Suprapubic skin (tissue), 4 donors: Measurements from ENCODE around the gene NRP2. TPM values are rescaled to one million over a fixed set of nuclear protein-coding genes. Genes with fewer than 3 reads are reported as not detected.

Experiments used
- DNase-seq, 2 donors: peaks; one replicate each; pipeline ENCODE4 v3.0.0-alpha.2; 2019; ENCODE audit warnings: low spot score in 2 of 2
- H3K27ac ChIP-seq: fragments of 200-600 bp; sonication (generic); one replicate; pipeline ENCODE4 v1.5.1; 2019
- H3K27me3 ChIP-seq: fragments of 200-600 bp; sonication (generic); one replicate; pipeline ENCODE4 v1.5.1; 2019
- H3K36me3 ChIP-seq: fragments of 200-600 bp; sonication (generic); one replicate; pipeline ENCODE4 v1.5.1; 2019
- H3K4me1 ChIP-seq: fragments of 200-600 bp; sonication (generic); one replicate; pipeline ENCODE4 v1.5.1; 2019
- H3K4me3 ChIP-seq: fragments of 200-600 bp; sonication (generic); one replicate; pipeline ENCODE4 v1.5.1; 2019; ENCODE audit warnings: mild to moderate bottlenecking
- H3K9me3 ChIP-seq: fragments of 200-600 bp; sonication (generic); one replicate; pipeline ENCODE4 v1.5.1; 2019
- EP300 ChIP-seq: sonication (generic); formaldehyde crosslinking; IDR thresholded peaks from one replicate; pipeline ENCODE4 v1.6.1; 2017; ENCODE audit warnings: antibody characterized with exemption
- POLR2A ChIP-seq, 2 donors: fragments of 450-650 bp; IDR thresholded peaks; one replicate each; pipeline ENCODE4 v1.6.1; 2017; ENCODE audit warnings: antibody characterized with exemption in 2 of 2, mild to moderate bottlenecking in 2 of 2, moderate library complexity in 2 of 2
- POLR2AphosphoS5 ChIP-seq, 3 donors: sonication (generic); formaldehyde crosslinking; IDR thresholded peaks; one replicate each; pipeline ENCODE4 v1.6.1; 2017; ENCODE audit warnings: antibody characterized with exemption in 3 of 3
- WGBS: methylation state at CpG from one replicate; pipeline ENCODE4 v1.1.5; 2018; 5-methylcytosine and 5-hydroxymethylcytosine counted together
- total RNA-seq, 4 donors: library from RNA; depleted of rRNA; stranded (reverse); fragments of >200 nt; gene quantifications; one replicate each; pipeline ENCODE4 v1.1.0, GENCODE V29; 2016
- TF ChIP-seq, protein P1 (sequence below), 2 donors: fragments of 200-600 bp in 1 of 2; fragments of 450-650 bp in 1 of 2; sonication (generic) in 1 of 2; IDR thresholded peaks; one replicate each; pipeline ENCODE4 v1.5.1; 2016 to 2019; ENCODE audit warnings: antibody characterized with exemption in 2 of 2, mild to moderate bottlenecking in 1 of 2, moderate library complexity in 1 of 2

Gene NRP2
- total RNA-seq, 4 donors from 2014 or later, result 3.4 to 8.9 (median 6.6) TPM

DNA sequence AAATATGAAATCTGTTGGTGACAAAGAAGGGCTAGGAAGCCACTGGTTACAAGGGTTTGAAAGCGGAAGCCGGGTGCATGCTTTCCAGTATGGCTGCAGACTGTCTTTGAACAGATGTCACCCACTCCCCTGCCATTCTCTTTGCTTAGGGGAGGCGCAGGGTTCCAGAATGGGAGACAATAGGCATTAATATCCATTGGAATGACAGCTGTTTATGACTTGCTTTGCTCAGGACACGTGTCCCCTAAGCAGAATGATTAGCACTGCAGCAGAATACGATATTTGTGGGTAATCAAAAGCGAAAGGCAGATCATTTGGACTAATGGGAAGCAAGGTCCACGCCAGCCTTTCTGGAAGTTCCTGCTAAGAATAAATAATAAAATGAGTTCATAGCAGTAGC, 25.8 kb upstream of the NRP2 start:
- 72% methylated on average over 7 of the region's 7 CpGs for WGBS
- no peaks in the 10 kb centered on the region for H3K9me3 ChIP-seq
- H3K4me1 ChIP-seq, result peaks cover 46% of the 10 kb centered on the region
- no peaks in the 10 kb centered on the region for H3K27me3 ChIP-seq
- TF ChIP-seq POLR2AphosphoS5 (IDR thresholded peaks at IDR 0.05) (no peak), EP300 (no peak), POLR2A (IDR thresholded peaks at IDR 0.05) (no peak)
- TF ChIP-seq, protein P1, sequence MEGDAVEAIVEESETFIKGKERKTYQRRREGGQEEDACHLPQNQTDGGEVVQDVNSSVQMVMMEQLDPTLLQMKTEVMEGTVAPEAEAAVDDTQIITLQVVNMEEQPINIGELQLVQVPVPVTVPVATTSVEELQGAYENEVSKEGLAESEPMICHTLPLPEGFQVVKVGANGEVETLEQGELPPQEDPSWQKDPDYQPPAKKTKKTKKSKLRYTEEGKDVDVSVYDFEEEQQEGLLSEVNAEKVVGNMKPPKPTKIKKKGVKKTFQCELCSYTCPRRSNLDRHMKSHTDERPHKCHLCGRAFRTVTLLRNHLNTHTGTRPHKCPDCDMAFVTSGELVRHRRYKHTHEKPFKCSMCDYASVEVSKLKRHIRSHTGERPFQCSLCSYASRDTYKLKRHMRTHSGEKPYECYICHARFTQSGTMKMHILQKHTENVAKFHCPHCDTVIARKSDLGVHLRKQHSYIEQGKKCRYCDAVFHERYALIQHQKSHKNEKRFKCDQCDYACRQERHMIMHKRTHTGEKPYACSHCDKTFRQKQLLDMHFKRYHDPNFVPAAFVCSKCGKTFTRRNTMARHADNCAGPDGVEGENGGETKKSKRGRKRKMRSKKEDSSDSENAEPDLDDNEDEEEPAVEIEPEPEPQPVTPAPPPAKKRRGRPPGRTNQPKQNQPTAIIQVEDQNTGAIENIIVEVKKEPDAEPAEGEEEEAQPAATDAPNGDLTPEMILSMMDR (IDR thresholded peaks at IDR 0.05), result no peak
- no peak overlapping the region for H3K4me3 ChIP-seq
- H3K27ac ChIP-seq, result peak overlapping the region; percentile 51
- H3K36me3 ChIP-seq, result no peaks in the 10 kb centered on the region
- no peak for DNase-seq

DNA sequence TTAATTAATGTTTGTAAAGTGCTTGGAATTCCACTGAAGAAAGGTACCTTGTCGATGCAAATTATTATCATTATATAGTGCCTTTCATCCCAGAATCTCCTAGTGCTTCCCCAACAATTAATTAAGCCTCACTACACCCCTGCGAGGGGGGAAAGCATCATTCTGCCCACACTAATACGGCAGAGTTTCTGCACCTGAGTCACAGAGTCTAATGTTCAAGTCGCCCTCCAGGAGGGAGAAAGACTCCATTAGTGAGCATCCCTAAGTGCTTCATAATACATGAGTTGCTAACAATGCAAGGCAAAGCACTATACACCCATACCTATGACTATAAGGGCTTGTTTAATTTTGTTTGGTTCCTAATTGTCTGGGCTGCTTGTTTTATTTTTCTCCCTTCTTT, 25.4 kb upstream of the NRP2 start:
- Histone ChIP-seq H3K27me3 (no peaks in the 10 kb centered on the region), H3K4me3 (no peak overlapping the region), H3K27ac (peak overlapping the region; percentile 51), H3K36me3 (no peaks in the 10 kb centered on the region), H3K9me3 (no peaks in the 10 kb centered on the region), H3K4me1 (peaks cover 46% of the 10 kb centered on the region)
- TF ChIP-seq POLR2AphosphoS5 (IDR thresholded peaks at IDR 0.05), result no peak
- no peak for DNase-seq
- 85% methylated on average over 4 of the region's 4 CpGs for WGBS

DNA sequence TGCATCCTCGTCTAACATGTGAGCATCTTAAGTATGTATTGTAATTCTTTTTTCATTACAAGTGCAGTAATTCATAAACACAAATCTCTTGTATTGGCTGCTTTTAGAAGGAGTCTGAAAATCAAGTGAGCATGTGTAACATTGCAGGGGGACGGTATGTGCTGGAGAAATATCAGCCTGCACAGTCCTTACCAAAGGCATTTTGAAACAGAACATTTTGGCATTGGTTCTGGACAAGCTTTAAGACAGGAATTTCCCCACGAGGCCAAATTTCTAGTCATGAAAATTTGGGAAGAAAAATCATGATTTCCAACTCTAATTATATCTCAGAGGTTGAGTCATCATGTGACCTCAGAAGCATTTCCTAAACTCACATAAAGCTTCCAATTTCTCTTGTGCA, 24.7 kb upstream of the NRP2 start:
- H3K36me3 ChIP-seq, result no peaks in the 10 kb centered on the region
- H3K4me3 ChIP-seq, result no peak overlapping the region
- peaks cover 46% of the 10 kb centered on the region for H3K4me1 ChIP-seq
- no peak for DNase-seq
- no peaks in the 10 kb centered on the region for H3K9me3 ChIP-seq
- TF ChIP-seq POLR2A (IDR thresholded peaks at IDR 0.05) (no peak), EP300 (no peak), POLR2AphosphoS5 (IDR thresholded peaks at IDR 0.05) (peak in 1 of 3 donors; percentile 89)
- TF ChIP-seq, protein P1 (IDR thresholded peaks at IDR 0.05), result no peak
- no peaks in the 10 kb centered on the region for H3K27me3 ChIP-seq
- 45% methylated on average over 3 of the region's 3 CpGs for WGBS
- H3K27ac ChIP-seq, result peak overlapping the region; percentile 51

DNA sequence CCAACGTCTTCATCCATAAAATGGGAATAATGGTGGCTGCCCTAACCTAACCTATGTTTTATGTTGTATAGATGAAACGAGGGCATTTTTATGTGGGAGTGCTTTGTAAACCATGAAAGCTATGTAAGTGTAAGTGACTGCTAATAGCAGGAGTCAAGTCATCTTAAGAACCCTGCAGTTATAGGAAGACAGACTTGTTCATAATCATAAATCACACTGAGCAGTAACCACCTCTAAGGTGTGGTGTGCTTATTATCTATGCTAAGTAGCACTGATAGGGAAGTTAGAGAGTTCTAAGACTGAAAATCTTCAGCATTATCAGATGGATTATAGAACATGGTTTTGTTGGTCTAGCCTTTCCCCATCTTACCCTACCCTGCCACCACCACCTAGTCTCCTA, 24.2 kb upstream of the NRP2 start:
- DNase-seq, result no peak
- Histone ChIP-seq H3K36me3 (no peaks in the 10 kb centered on the region), H3K4me3 (no peak overlapping the region), H3K27ac (no peak overlapping the region), H3K4me1 (peaks cover 46% of the 10 kb centered on the region), H3K27me3 (no peaks in the 10 kb centered on the region), H3K9me3 (no peaks in the 10 kb centered on the region)
- TF ChIP-seq, protein P1 (IDR thresholded peaks at IDR 0.05), result no peak
- no peak for TF ChIP-seq POLR2AphosphoS5 (IDR thresholded peaks at IDR 0.05)
- TF ChIP-seq POLR2A (IDR thresholded peaks at IDR 0.05), result no peak
- TF ChIP-seq EP300, result no peak
- WGBS, result 72% methylated on average over 2 of the region's 2 CpGs

DNA sequence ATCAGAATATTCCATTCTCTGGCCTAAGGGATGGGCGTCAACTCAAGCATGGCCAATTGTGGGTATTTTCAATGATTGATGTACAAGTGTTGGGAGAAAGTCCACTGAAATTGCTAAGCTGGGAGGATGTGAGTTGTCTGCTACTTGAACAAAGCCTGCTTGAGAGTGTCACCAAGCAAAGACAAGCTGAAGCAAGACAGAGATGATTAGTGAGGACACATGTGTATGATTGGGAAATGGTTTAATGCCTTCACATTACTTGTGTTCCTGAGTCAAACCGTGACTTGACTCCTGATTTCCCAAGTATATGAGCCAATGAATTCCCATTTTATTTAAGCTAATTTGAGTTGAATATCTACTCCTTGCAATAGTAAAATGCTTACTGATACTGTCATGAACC, 23.7 kb upstream of the NRP2 start:
- DNase-seq, result no peak
- Histone ChIP-seq H3K36me3 (no peaks in the 10 kb centered on the region), H3K9me3 (no peaks in the 10 kb centered on the region)

More for the DNA sequence above, 23.7 kb upstream of the NRP2 start:
- no peak overlapping the region for H3K4me3 ChIP-seq
- no peak overlapping the region for H3K27ac ChIP-seq
- H3K4me1 ChIP-seq, result peaks cover 46% of the 10 kb centered on the region
- TF ChIP-seq POLR2A (IDR thresholded peaks at IDR 0.05) (no peak), EP300 (no peak), POLR2AphosphoS5 (IDR thresholded peaks at IDR 0.05) (no peak)
- TF ChIP-seq, protein P1 (IDR thresholded peaks at IDR 0.05), result no peak
- 86% methylated on average over 2 of the region's 2 CpGs for WGBS
- no peaks in the 10 kb centered on the region for H3K27me3 ChIP-seq
